Activated CD4-positive, CD25-positive, alpha-beta regulatory T cell treated with anti-CD3 and anti-CD28 coated beads, Interleukin-2, amount 50 U/mL, for 16 hours (primary cell): ENCODE results near the gene IMMP2L.
A peak's percentile ranks its signal among the peaks of the same experiment; 100 is the strongest.
"Not testable (repeated sequence)": the region's sequence is repeated elsewhere in the genome, so short reads cannot be mapped to it uniquely, and the experiment has no call there.

ENCODE experiments used
- DNase-seq: peaks from one replicate; pipeline ENCODE4 v3.0.0-alpha.2; 2020; ENCODE audit warnings: low read depth, low spot score

Gene IMMP2L

GRCh38 chr7:111561904-111562732 is at the start of gene IMMP2L:
Gene IMMP2L (minus strand): TSS chr7:111562492.
- DNase-seq, result peak; percentile 76

GRCh38 chr7:111609483-111610254 is 47.4 kb upstream of the IMMP2L start:
- not testable (repeated sequence) for DNase-seq

- DNase-seq, result no peak
Observed at GRCh38 chr7:111607621-111608020, 45.3 kb upstream of the IMMP2L start.

GRCh38 chr7:111605246-111605645 is 43.0 kb upstream of the IMMP2L start:
- DNase-seq, result no peak

GRCh38 chr7:111600091-111600490 is 37.8 kb upstream of the IMMP2L start:
- DNase-seq, result no peak

DNA sequence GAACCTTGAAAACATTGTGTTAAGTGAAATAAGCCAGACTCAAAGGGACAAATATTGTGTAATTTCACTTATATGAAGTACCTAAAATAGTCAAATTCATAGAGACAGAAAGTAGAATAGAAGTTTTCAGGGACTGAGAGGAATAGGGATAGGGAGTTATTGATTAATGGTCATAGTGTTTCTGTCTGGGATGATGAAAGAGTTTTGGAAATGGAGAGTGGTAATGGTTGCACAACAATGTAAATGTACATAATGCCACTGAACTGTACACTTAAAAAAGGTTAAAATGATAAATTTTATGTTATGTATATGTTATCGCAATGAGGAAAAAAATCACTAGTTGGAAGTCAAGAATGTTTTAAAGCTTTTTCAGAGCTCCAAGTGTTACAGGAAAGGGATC is 33.5 kb upstream of the IMMP2L start:
- DNase-seq, result no peak

- no peak for DNase-seq
Observed at GRCh38 chr7:111594602-111595001, 32.3 kb upstream of the IMMP2L start.

- no peak for DNase-seq
Observed at GRCh38 chr7:111593343-111593742, 31.1 kb upstream of the IMMP2L start.

- no peak for DNase-seq
Observed at GRCh38 chr7:111588065-111588433, 25.8 kb upstream of the IMMP2L start.

DNA sequence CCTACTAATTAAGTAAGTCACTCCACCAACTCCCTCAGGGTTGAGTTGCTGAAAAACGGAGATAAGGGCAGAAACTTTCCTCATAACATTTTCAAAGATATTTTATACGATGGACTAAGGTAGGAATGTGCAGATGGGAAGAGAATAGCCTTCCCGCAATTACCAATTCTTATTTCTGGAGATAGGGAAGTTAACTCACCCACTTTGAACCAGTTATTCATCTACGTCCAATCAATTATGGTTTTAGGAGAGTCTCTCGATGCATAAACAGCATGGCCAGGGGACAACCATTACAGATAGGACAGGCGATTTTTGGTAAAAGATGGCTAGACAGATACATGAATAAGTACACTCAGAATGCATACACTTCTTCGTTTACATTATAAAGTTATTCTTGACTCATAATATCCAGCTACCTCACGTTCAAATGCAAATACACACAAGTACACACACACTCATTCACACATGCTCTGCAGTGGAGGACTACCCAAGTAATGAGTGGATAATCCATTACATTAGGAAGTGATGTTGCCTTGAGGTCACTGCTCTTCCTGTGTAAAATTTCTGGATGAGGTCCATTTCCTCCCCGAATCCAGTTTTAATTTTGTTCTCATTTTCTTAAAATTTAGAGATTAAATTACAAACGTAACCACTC is 25.2 kb upstream of the IMMP2L start:
- no peak for DNase-seq

DNA sequence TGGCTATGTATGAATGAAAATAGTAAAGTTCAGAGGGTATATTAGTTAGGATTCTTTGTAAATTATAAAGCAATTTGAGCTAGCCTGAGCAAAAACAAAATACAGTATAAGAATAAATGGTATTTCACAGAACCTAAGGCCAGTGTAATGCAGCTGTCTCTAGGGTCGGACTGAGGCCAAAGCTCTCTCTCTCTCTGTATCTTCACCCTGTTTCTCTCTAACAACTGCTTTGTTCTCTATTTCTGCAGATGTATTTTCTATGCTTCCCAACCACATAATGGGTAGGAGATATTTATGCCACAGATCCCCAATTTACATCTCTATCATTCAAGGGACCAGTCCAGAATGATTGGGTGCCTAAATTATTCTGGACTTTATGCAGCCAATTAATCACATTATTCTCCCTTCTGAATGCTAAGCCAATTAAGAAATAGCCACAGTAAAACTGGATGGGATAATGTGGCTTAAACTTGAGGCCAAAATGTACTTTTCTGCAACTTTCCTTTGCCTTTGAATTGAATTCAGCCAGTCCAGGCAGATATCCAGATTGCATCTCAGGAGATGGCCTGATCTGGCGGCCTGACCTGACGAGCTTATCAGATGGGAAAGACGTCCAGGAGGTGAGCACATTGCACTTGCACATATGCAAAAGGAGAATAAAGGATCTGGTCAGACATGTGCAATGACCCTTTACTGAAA is 24.6 kb upstream of the IMMP2L start:
- DNase-seq, result no peak

DNA sequence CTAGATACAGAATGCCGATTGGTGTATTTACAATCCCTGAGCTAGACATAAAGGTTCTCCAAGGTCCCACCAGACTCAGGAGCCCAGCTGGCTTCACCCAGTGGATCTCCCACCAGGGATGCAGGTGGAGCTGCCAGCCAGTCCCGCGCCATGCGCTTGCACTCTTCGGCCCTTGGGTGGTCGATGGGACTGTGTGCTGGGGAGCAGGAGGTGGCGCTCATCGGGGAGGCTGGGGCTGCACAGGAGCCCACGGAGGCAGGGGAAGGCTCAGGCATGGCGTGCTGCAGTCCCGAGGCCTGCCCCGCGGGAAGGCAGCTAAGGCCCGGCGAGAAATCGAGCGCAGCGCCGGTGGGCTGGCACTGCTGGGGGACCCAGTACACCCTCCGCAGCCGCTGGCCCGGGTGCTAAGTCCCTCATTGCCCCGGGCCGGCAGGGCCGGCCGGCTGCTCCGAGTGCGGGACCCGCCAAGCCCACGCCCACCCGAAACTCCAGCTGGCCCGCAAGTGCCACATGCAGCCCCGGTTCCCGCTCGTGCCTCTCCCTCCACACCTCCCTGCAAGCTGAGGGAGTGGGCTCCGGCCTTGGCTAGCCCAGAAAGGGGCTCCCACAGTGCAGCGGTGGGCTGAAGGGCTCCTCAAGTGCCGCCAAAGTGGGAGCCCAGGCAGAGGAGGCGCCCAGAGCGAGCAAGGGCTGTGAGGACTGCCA is 19.6 kb upstream of the IMMP2L start:
- DNase-seq, result not testable (repeated sequence)

GRCh38 chr7:111581207-111581606 is 18.9 kb upstream of the IMMP2L start:
- DNase-seq, result not testable (repeated sequence)

DNA sequence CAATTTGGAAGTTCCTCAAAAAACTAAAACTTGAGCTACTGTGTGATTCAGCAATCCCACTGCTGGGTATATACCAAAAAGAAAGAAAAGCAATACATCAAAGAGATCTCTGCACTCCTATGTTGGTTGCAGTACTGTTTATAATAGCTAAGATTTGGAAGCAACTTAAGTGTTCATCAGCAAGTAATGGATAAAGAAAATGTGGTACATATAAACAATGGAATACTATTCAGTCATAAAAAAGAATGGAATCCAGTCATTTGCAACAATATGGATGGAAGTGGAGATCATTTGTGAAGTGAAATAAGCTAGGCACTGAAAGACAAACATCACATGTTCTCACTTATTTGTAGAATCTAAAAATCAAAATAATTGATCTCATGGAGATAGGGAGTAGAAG is 16.5 kb upstream of the IMMP2L start:
- no peak for DNase-seq

- DNase-seq, result no peak
Observed at GRCh38 chr7:111571720-111572119, 9.4 kb upstream of the IMMP2L start.

GRCh38 chr7:111568870-111569462 is 6.7 kb upstream of the IMMP2L start:
- DNase-seq, result no peak

DNA sequence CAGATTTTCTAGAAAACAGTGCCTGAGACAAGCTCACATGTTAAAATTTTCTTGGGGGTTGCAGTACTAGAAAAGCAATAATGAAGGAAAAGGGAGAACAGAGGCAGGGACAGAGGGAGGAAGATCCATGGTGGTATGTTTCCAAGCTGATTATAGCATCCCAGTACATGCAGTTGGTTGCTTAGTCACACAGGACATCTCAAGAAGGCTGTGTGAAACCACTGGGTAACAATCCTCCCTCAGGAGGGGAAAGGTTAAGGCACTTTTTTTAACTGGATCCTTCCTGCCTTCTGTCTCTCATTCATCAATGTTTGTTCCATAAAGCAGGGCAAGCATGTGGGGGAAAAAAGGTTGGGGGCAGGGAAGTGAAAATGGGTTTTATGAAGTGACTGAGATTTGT is 6.1 kb upstream of the IMMP2L start:
- no peak for DNase-seq

- DNase-seq, result no peak
Observed at GRCh38 chr7:111564078-111564477, 1.8 kb upstream of the IMMP2L start.

DNA sequence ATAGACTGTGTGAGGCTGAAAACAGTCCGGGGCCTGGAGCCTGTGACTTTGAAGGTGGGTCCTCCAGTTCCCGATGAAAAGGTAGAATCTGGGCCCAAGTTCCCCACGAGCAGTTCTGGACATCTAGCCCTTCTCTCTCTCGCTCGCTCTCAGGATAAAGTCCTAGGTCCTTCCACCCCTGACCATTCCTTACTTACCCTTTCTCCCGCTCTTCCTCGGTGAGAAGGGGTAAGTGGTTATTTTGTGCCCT is 713 bp downstream of the IMMP2L start:
- no peak for DNase-seq

- no peak for DNase-seq
Observed at GRCh38 chr7:111560773-111561653, 1.3 kb downstream of the IMMP2L start.
